Measurements from ENCODE around the gene PRKD1.

PRKD1 gene

GRCh38 chr14:29630566-29631160 lies 297.0 kb downstream of the PRKD1 start:
- H3K36me3 Mint-ChIP-seq (ENCODE audit: low read depth) = no peaks in the 10 kb centered on the region
- H3K27ac Mint-ChIP-seq = no peak overlapping the region
- no peaks in the 10 kb centered on the region for H3K4me1 Mint-ChIP-seq
- peaks cover 3% of the 10 kb centered on the region for H3K27me3 Mint-ChIP-seq (ENCODE audit: low read depth, poor library complexity)
- TF ChIP-seq CTCF (IDR thresholded peaks at IDR 0.05) = no peak
- no peak overlapping the region for H3K4me3 Mint-ChIP-seq
- no peaks in the 10 kb centered on the region for H3K9me3 Mint-ChIP-seq
- no peak for DNase-seq

GRCh38 chr14:29629839-29630238 lies 297.8 kb downstream of the PRKD1 start:
- H3K4me1 Mint-ChIP-seq = no peaks in the 10 kb centered on the region
- no peak for DNase-seq
- no peaks in the 10 kb centered on the region for H3K9me3 Mint-ChIP-seq
- H3K27ac Mint-ChIP-seq = no peak overlapping the region
- no peak overlapping the region for H3K4me3 Mint-ChIP-seq
- TF ChIP-seq CTCF (IDR thresholded peaks at IDR 0.05) = no peak
- no peaks in the 10 kb centered on the region for H3K36me3 Mint-ChIP-seq (ENCODE audit: low read depth)
- peaks cover 3% of the 10 kb centered on the region for H3K27me3 Mint-ChIP-seq (ENCODE audit: low read depth, poor library complexity)

GRCh38 chr14:29627137-29627536 lies 300.5 kb downstream of the PRKD1 start:
- H3K27ac Mint-ChIP-seq = no peak overlapping the region
- H3K27me3 Mint-ChIP-seq (ENCODE audit: low read depth, poor library complexity) = peaks cover 3% of the 10 kb centered on the region
- DNase-seq = no peak
- H3K4me1 Mint-ChIP-seq = no peaks in the 10 kb centered on the region
- no peak for TF ChIP-seq CTCF (IDR thresholded peaks at IDR 0.05)
- no peak overlapping the region for H3K4me3 Mint-ChIP-seq
- H3K9me3 Mint-ChIP-seq = no peaks in the 10 kb centered on the region
- H3K36me3 Mint-ChIP-seq (ENCODE audit: low read depth) = no peaks in the 10 kb centered on the region

- no peak for DNase-seq
- peaks cover 7% of the 10 kb centered on the region for H3K9me3 Mint-ChIP-seq
- H3K4me1 Mint-ChIP-seq = no peaks in the 10 kb centered on the region
- no peak overlapping the region for H3K27ac Mint-ChIP-seq
- no peak for TF ChIP-seq CTCF (IDR thresholded peaks at IDR 0.05)
- H3K27me3 Mint-ChIP-seq (ENCODE audit: low read depth, poor library complexity) = no peaks in the 10 kb centered on the region
- H3K4me3 Mint-ChIP-seq = no peak overlapping the region
- peaks cover 5% of the 10 kb centered on the region for H3K36me3 Mint-ChIP-seq (ENCODE audit: low read depth)
Measured at GRCh38 chr14:29618323-29619067, 309.2 kb downstream of the PRKD1 start.

- H3K4me1 Mint-ChIP-seq = no peaks in the 10 kb centered on the region
- TF ChIP-seq CTCF (IDR thresholded peaks at IDR 0.05) = no peak
- H3K9me3 Mint-ChIP-seq = peaks cover 7% of the 10 kb centered on the region
- H3K27me3 Mint-ChIP-seq (ENCODE audit: low read depth, poor library complexity) = no peaks in the 10 kb centered on the region
- peaks cover 5% of the 10 kb centered on the region for H3K36me3 Mint-ChIP-seq (ENCODE audit: low read depth)
- no peak overlapping the region for H3K27ac Mint-ChIP-seq
- DNase-seq = no peak
- no peak overlapping the region for H3K4me3 Mint-ChIP-seq
Measured at GRCh38 chr14:29616922-29617321, 310.7 kb downstream of the PRKD1 start.

GRCh38 chr14:29608861-29609260 lies 318.8 kb downstream of the PRKD1 start:
- H3K4me1 Mint-ChIP-seq = no peaks in the 10 kb centered on the region
- TF ChIP-seq CTCF (IDR thresholded peaks at IDR 0.05) = no peak
- DNase-seq = no peak
- no peaks in the 10 kb centered on the region for H3K36me3 Mint-ChIP-seq (ENCODE audit: low read depth)
- no peaks in the 10 kb centered on the region for H3K9me3 Mint-ChIP-seq
- H3K4me3 Mint-ChIP-seq = no peak overlapping the region
- H3K27me3 Mint-ChIP-seq (ENCODE audit: low read depth, poor library complexity) = peaks cover 2% of the 10 kb centered on the region
- H3K27ac Mint-ChIP-seq = no peak overlapping the region
